MM.1S (cell line): ENCODE results near the gene MAP2.
A peak's percentile ranks its signal among the peaks of the same experiment; 100 is the strongest.

Source experiments
- DNase-seq: peaks from one replicate; pipeline ENCODE4 v3.0.0-alpha.2; 2015
- H2AFZ ChIP-seq: fragments of 300-600 bp; sonication (generic); 2 replicates; pipeline ENCODE4 v1.6.0; 2016; ENCODE audit warnings: antibody characterized with exemption, low read length
- H3F3A ChIP-seq: fragments of 300-600 bp; sonication (generic); 2 replicates; pipeline ENCODE4 v1.6.1; 2016; ENCODE audit warnings: mild to moderate bottlenecking, antibody characterized with exemption, low read length, moderate library complexity, mixed read lengths; ENCODE audit not compliant: insufficient read depth
- H3K27ac ChIP-seq: fragments of 300-600 bp; sonication (generic); 2 replicates; pipeline ENCODE4 v1.5.1; 2016; ENCODE audit warnings: mild to moderate bottlenecking, low read length
- H3K27me3 ChIP-seq: fragments of 300-600 bp; sonication (generic); replicated peaks from 2 replicates; pipeline ENCODE4 v1.6.0; 2016; ENCODE audit warnings: low read length; ENCODE audit not compliant: insufficient read depth
- H3K36me3 ChIP-seq: fragments of 300-600 bp; sonication (generic); replicated peaks from 2 replicates; pipeline ENCODE4 v1.6.1; 2016; ENCODE audit warnings: mild to moderate bottlenecking, low read length, mixed read lengths; ENCODE audit not compliant: insufficient read depth
- H3K4me1 ChIP-seq: fragments of 300-600 bp; sonication (generic); 2 replicates; pipeline ENCODE4 v1.6.1; 2016; ENCODE audit warnings: low read length, mixed read lengths
- H3K4me2 ChIP-seq: fragments of 300-600 bp; sonication (generic); 2 replicates; pipeline ENCODE4 v1.6.0; 2016; ENCODE audit warnings: low read depth, low read length
- H3K4me3 ChIP-seq: fragments of 300-600 bp; sonication (generic); 2 replicates; pipeline ENCODE4 v1.5.1; 2016; ENCODE audit warnings: low read length, mixed read lengths
- H3K79me2 ChIP-seq: fragments of 300-600 bp; sonication (generic); 2 replicates; pipeline ENCODE4 v1.6.1; 2016; ENCODE audit warnings: mixed run types, low read length, mixed read lengths
- H3K9ac ChIP-seq: fragments of 300-600 bp; sonication (generic); 2 replicates; pipeline ENCODE4 v1.6.1; 2016; ENCODE audit warnings: low read length, mixed read lengths
- H3K9me2 ChIP-seq: fragments of 300-600 bp; sonication (generic); replicated peaks from 2 replicates; pipeline ENCODE4 v1.6.1; 2016; ENCODE audit warnings: mild to moderate bottlenecking, low read length, mixed read lengths; ENCODE audit not compliant: insufficient read depth
- H3K9me3 ChIP-seq: fragments of 300-600 bp; sonication (generic); replicated peaks from 2 replicates; pipeline ENCODE4 v1.6.1; 2016; ENCODE audit warnings: mild to moderate bottlenecking, low read length, mixed read lengths; ENCODE audit not compliant: insufficient read depth
- H4K20me1 ChIP-seq: fragments of 300-600 bp; sonication (generic); 2 replicates; pipeline ENCODE4 v1.6.1; 2016; ENCODE audit warnings: mild to moderate bottlenecking, low read length, moderate library complexity, mixed read lengths; ENCODE audit not compliant: insufficient read depth
- EZH2 ChIP-seq: fragments of 300-600 bp; sonication (generic); optimal IDR thresholded peaks from 2 replicates; pipeline ENCODE3; 2017; ENCODE audit warnings: low read depth, mild to moderate bottlenecking, antibody characterized with exemption, low read length, mixed read lengths
- EZH2phosphoT487 ChIP-seq: fragments of 300-600 bp; sonication (generic); IDR thresholded peaks from 2 replicates; pipeline ENCODE4 v1.6.1; 2018; ENCODE audit warnings: antibody characterized with exemption, low read length
- TF ChIP-seq, protein P1 (sequence below): fragments of 300-600 bp; sonication (generic); IDR thresholded peaks from 2 replicates; pipeline ENCODE4 v1.5.1; 2016; ENCODE audit warnings: antibody characterized with exemption, low read length, mixed read lengths

MAP2 gene

GRCh38 chr2:209574515-209574914 is 150.7 kb downstream of the MAP2 start:
- TF ChIP-seq, protein P1, sequence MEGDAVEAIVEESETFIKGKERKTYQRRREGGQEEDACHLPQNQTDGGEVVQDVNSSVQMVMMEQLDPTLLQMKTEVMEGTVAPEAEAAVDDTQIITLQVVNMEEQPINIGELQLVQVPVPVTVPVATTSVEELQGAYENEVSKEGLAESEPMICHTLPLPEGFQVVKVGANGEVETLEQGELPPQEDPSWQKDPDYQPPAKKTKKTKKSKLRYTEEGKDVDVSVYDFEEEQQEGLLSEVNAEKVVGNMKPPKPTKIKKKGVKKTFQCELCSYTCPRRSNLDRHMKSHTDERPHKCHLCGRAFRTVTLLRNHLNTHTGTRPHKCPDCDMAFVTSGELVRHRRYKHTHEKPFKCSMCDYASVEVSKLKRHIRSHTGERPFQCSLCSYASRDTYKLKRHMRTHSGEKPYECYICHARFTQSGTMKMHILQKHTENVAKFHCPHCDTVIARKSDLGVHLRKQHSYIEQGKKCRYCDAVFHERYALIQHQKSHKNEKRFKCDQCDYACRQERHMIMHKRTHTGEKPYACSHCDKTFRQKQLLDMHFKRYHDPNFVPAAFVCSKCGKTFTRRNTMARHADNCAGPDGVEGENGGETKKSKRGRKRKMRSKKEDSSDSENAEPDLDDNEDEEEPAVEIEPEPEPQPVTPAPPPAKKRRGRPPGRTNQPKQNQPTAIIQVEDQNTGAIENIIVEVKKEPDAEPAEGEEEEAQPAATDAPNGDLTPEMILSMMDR: no peak
- DNase-seq: no peak
- no peak overlapping the region for H3K27ac ChIP-seq
- H3K4me1 ChIP-seq: no peaks in the 10 kb centered on the region
- no peaks in the 10 kb centered on the region for H3F3A ChIP-seq
- no peak overlapping the region for H3K4me2 ChIP-seq
- no peaks in the 10 kb centered on the region for H3K27me3 ChIP-seq
- H3K79me2 ChIP-seq: no peaks in the 10 kb centered on the region
- H3K9me3 ChIP-seq: no peaks in the 10 kb centered on the region
- H3K9ac ChIP-seq: no peak overlapping the region
- no peaks in the 10 kb centered on the region for H4K20me1 ChIP-seq
- H3K9me2 ChIP-seq: no peaks in the 10 kb centered on the region
- no peak overlapping the region for H3K4me3 ChIP-seq
- H3K36me3 ChIP-seq: no peaks in the 10 kb centered on the region
- no peak overlapping the region for H2AFZ ChIP-seq

- H3K9me3 ChIP-seq: no peaks in the 10 kb centered on the region
- H3K36me3 ChIP-seq: no peaks in the 10 kb centered on the region
- no peak overlapping the region for H3K27ac ChIP-seq
- no peak for TF ChIP-seq EZH2phosphoT487
- no peak for TF ChIP-seq EZH2
- TF ChIP-seq, protein P1: peak; percentile 37; the same call in 1 of the 2 replicates
- H4K20me1 ChIP-seq: no peaks in the 10 kb centered on the region
- DNase-seq: peak; percentile 46
- no peaks in the 10 kb centered on the region for H3K79me2 ChIP-seq
- no peaks in the 10 kb centered on the region for H3K27me3 ChIP-seq
- H2AFZ ChIP-seq: no peak overlapping the region
- H3K4me2 ChIP-seq: no peak overlapping the region
- H3K9me2 ChIP-seq: no peaks in the 10 kb centered on the region
- H3F3A ChIP-seq: no peaks in the 10 kb centered on the region
- H3K4me1 ChIP-seq: no peaks in the 10 kb centered on the region
- no peak overlapping the region for H3K9ac ChIP-seq
- no peak overlapping the region for H3K4me3 ChIP-seq
Measured at GRCh38 chr2:209577376-209578357, 153.8 kb downstream of the MAP2 start.

GRCh38 chr2:209578394-209579001 is 154.7 kb downstream of the MAP2 start:
- Histone ChIP-seq H3K4me3 (no peak overlapping the region), H4K20me1 (no peaks in the 10 kb centered on the region), H2AFZ (no peak overlapping the region), H3K9me3 (no peaks in the 10 kb centered on the region), H3F3A (no peaks in the 10 kb centered on the region), H3K9ac (no peak overlapping the region), H3K79me2 (no peaks in the 10 kb centered on the region), H3K36me3 (no peaks in the 10 kb centered on the region), H3K4me2 (no peak overlapping the region), H3K27me3 (no peaks in the 10 kb centered on the region), H3K9me2 (no peaks in the 10 kb centered on the region), H3K27ac (no peak overlapping the region), H3K4me1 (no peaks in the 10 kb centered on the region)
- TF ChIP-seq, protein P1: no peak
- TF ChIP-seq EZH2phosphoT487: no peak
- TF ChIP-seq EZH2: no peak
- no peak for DNase-seq
